ENCODE results near the gene ASPN.

- TF ChIP-seq REST (IDR thresholded peaks at IDR 0.05; ENCODE audit: insufficient read depth in 1 of 2, low read depth in 2 of 2, low read length in 2 of 2) = no peak
- no peak for TF ChIP-seq POLR2AphosphoS5 (IDR thresholded peaks at IDR 0.05; ENCODE audit: low read depth, low read length)
- no peak for TF ChIP-seq TAF1 (IDR thresholded peaks at IDR 0.05; ENCODE audit: borderline replicate concordance, insufficient read depth, low read length)
- TF ChIP-seq FOXP2 (optimal IDR thresholded peaks at IDR 0.05; ENCODE audit: borderline replicate concordance, extremely low read depth, extremely low read length, insufficient read depth) = no peak
Observed at GRCh38 chr9:92480986-92481633, 1.2 kb downstream of the ASPN start.
